ENCODE results near the gene AMBP. TPM values are rescaled to one million over a fixed set of nuclear protein-coding genes. Genes with fewer than 3 reads are reported as not detected.

AMBP gene
- total and polyA plus RNA-seq, 2 of the 13 experiments (the other 11 are each of a cell fraction or from before 2014, with no cell fraction given), result 1,510 to 2,580 TPM

DNA sequence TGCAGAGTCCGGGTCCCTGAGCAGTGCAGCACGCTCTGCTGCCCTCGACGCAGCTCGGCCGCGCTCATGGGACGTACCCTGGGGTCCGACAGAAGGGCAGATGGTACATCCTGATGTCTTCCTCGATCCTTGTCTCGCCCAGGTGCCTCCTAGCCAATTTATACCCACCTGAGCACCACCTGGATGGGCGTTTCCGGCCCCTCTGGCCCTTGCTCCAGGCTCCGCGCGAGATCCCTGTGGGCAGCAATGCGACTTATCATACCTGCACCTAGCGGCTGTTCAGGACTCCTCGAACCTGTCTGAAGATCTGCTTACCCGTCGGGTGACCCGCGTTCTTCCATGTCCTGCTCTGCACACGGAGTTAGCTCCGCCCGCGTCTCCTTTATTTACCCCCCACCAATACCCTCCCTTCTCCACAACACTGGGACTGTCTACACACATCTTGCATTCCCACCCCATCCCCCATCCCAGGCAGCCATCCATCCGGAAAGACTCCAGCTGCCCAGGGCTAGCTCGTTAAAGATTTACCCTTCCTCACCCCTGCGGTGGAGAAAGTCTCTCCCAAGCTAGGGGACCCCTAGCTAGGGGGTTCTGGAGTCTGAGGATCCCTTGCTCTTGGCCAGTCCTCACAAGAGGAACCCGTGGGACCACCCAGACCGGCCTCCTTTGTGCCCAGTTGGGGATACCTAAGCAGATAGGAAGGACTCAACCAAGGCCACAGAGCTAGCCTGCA lies 21.0 kb upstream of the AMBP start, which contains the start of gene KIF12 (continued):
- TF ChIP-seq, protein P1, sequence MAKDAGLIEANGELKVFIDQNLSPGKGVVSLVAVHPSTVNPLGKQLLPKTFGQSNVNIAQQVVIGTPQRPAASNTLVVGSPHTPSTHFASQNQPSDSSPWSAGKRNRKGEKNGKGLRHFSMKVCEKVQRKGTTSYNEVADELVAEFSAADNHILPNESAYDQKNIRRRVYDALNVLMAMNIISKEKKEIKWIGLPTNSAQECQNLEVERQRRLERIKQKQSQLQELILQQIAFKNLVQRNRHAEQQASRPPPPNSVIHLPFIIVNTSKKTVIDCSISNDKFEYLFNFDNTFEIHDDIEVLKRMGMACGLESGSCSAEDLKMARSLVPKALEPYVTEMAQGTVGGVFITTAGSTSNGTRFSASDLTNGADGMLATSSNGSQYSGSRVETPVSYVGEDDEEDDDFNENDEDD (CRISPR knock-in tag; IDR thresholded peaks at IDR 0.05; ENCODE audit: borderline replicate concordance), result no peak; the same call in 1 of the 2 replicates
- TF ChIP-seq ZNF781 (CRISPR knock-in tag; IDR thresholded peaks at IDR 0.05; ENCODE audit: borderline replicate concordance, not compliant biosample characterization), result no peak
- peak; percentile 69 for TF ChIP-seq MED1 (CRISPR knock-in tag; IDR thresholded peaks at IDR 0.05)
- TF ChIP-seq SOX13 (IDR thresholded peaks at IDR 0.05), result no peak
- TF ChIP-seq SOX13 (CRISPR knock-in tag; conservative IDR thresholded peaks at IDR 0.05 in 1 of 2, IDR thresholded peaks at IDR 0.05 in 1 of 2), result peak in 1 of 2 experiments; percentile 53; a peak in 2 of 4 replicates
- peak; percentile 59 for TF ChIP-seq GATAD1 (CRISPR knock-in tag; IDR thresholded peaks at IDR 0.05)
- peak; percentile 3 for TF ChIP-seq UBTF (CRISPR knock-in tag; IDR thresholded peaks at IDR 0.05)
- TF ChIP-seq YEATS4 (CRISPR knock-in tag; IDR thresholded peaks at IDR 0.05; ENCODE audit: borderline replicate concordance), result peak; percentile 43; the same call in 1 of the 2 replicates
- TF ChIP-seq ZNF788 (CRISPR knock-in tag; IDR thresholded peaks at IDR 0.05; ENCODE audit: borderline replicate concordance), result peak; percentile 75; the same call in 1 of the 2 replicates
- no peak for TF ChIP-seq ZNF496 (CRISPR knock-in tag; IDR thresholded peaks at IDR 0.05; ENCODE audit: insufficient replicate concordance)
- TF ChIP-seq, protein P2, sequence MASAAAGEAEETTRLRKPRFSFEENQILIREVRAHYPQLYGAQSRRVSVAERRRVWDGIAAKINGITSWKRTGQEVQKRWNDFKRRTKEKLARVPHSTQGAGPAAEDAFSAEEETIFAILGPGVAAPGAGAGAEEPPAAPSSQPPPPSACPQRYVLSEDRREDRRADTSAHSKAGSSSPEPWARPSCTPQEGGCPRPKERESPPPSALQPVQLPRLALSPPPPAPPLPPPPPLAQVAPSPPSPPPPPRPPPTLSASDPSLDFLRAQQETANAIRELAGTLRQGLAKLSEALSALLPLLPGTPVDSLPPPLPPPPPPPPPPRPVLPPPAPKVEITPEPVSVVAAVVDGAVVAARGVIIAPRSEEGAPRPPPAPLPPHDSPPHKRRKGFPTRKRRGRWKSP (CRISPR knock-in tag; IDR thresholded peaks at IDR 0.05), result no peak
- no peak for TF ChIP-seq ZNF772 (CRISPR knock-in tag; IDR thresholded peaks at IDR 0.05)
- TF ChIP-seq NPAS2 (CRISPR knock-in tag; IDR thresholded peaks at IDR 0.05; ENCODE audit: borderline replicate concordance), result no peak
- peak; percentile 87 for TF ChIP-seq ZFP91 (CRISPR knock-in tag; IDR thresholded peaks at IDR 0.05; ENCODE audit: borderline replicate concordance)
- TF ChIP-seq CBX2 (IDR thresholded peaks at IDR 0.05; ENCODE audit: low read depth, low read length), result no peak
- no peak for TF ChIP-seq CBX2 (CRISPR knock-in tag; IDR thresholded peaks at IDR 0.05; ENCODE audit: low read depth)
- TF ChIP-seq KLF13 (CRISPR knock-in tag; IDR thresholded peaks at IDR 0.05), result no peak
- TF ChIP-seq HDAC2 (CRISPR knock-in tag; IDR thresholded peaks at IDR 0.05), result peak; percentile 33; the same call in 1 of the 2 replicates
- TF ChIP-seq REPIN1 (CRISPR knock-in tag; IDR thresholded peaks at IDR 0.05; ENCODE audit: borderline replicate concordance, low read depth), result no peak
- TF ChIP-seq HMG20B (CRISPR knock-in tag; conservative IDR thresholded peaks at IDR 0.05), result 0 out of 2 replicates have a peak, but pooled peaks have one; percentile 17
- TF ChIP-seq, protein P3, sequence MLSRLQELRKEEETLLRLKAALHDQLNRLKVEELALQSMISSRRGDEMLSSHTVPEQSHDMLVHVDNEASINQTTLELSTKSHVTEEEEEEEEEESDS (CRISPR knock-in tag; IDR thresholded peaks at IDR 0.05; ENCODE audit: borderline replicate concordance), result no peak
- no peak for TF ChIP-seq ZNF253 (CRISPR knock-in tag; IDR thresholded peaks at IDR 0.05; ENCODE audit: borderline replicate concordance)
- peak; percentile 60 for TF ChIP-seq FOXA3 (CRISPR knock-in tag; IDR thresholded peaks at IDR 0.05)
